ENCODE results near the gene PROC.
A peak's percentile ranks its signal among the peaks of the same experiment; 100 is the strongest.

The PROC gene

DNA sequence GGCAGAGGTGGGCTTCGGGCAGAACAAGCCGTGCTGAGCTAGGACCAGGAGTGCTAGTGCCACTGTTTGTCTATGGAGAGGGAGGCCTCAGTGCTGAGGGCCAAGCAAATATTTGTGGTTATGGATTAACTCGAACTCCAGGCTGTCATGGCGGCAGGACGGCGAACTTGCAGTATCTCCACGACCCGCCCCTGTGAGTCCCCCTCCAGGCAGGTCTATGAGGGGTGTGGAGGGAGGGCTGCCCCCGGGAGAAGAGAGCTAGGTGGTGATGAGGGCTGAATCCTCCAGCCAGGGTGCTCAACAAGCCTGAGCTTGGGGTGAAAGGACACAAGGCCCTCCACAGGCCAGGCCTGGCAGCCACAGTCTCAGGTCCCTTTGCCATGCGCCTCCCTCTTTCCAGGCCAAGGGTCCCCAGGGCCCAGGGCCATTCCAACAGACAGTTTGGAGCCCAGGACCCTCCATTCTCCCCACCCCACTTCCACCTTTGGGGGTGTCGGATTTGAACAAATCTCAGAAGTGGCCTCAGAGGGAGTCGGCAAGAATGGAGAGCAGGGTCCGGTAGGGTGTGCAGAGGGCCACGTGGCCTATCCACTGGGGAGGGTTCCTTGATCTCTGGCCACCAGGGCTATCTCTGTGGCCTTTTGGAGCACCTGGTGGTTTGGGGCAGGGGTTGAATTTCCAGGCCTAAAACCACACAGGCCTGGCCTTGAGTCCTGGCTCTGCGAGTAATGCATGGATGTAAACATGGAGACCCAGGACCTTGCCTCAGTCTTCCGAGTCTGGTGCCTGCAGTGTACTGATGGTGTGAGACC, at the start of gene PROC:
Gene PROC, plus strand, starts transcription at position 128 of the 812 bp plus-strand sequence. CDS start 1,516 bp downstream, outside the sequence.
- H3K4me3 ChIP-seq (ENCODE audit: low read depth, low read length), result no peak within 1 kb of the TSS
- H3K27ac ChIP-seq (ENCODE audit: extremely low read depth, low read depth, low read length), result no peak within 1 kb of the TSS
- TF ChIP-seq SALL2 (tag by site-specific recombination; IDR thresholded peaks at IDR 0.05; ENCODE audit: borderline replicate concordance), result no peak
- no peak for TF ChIP-seq ZNF560 (tag by site-specific recombination; IDR thresholded peaks at IDR 0.05; ENCODE audit: borderline replicate concordance)
- TF ChIP-seq ZNF624 (tag by site-specific recombination; IDR thresholded peaks at IDR 0.05), result no peak
- no peak for TF ChIP-seq ZNF335 (tag by site-specific recombination; conservative IDR thresholded peaks at IDR 0.05)
- no peak for TF ChIP-seq ZNF366 (tag by site-specific recombination; conservative IDR thresholded peaks at IDR 0.05)
- no peak for TF ChIP-seq ZNF549 (tag by site-specific recombination; IDR thresholded peaks at IDR 0.05)
- no peak for TF ChIP-seq ZNF629 (tag by site-specific recombination; IDR thresholded peaks at IDR 0.05)
- no peak for TF ChIP-seq OVOL3 (tag by site-specific recombination; IDR thresholded peaks at IDR 0.05)
- no peak for TF ChIP-seq ZNF658 (tag by site-specific recombination; IDR thresholded peaks at IDR 0.05)
- TF ChIP-seq ZNF776 (tag by site-specific recombination; IDR thresholded peaks at IDR 0.05; ENCODE audit: borderline replicate concordance), result no peak
- TF ChIP-seq ZNF2 (tag by site-specific recombination; IDR thresholded peaks at IDR 0.05), result no peak
- TF ChIP-seq ZNF184 (tag by site-specific recombination; IDR thresholded peaks at IDR 0.05), result no peak
- TF ChIP-seq, protein P1, sequence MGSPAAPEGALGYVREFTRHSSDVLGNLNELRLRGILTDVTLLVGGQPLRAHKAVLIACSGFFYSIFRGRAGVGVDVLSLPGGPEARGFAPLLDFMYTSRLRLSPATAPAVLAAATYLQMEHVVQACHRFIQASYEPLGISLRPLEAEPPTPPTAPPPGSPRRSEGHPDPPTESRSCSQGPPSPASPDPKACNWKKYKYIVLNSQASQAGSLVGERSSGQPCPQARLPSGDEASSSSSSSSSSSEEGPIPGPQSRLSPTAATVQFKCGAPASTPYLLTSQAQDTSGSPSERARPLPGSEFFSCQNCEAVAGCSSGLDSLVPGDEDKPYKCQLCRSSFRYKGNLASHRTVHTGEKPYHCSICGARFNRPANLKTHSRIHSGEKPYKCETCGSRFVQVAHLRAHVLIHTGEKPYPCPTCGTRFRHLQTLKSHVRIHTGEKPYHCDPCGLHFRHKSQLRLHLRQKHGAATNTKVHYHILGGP (tag by site-specific recombination; IDR thresholded peaks at IDR 0.05), result no peak
- no peaks in the 10 kb centered on the region for H3K9me3 ChIP-seq (ENCODE audit: control insufficient read depth, insufficient read depth, low read depth, low read length)
- ChIA-PET CTCF (interaction anchor here (1.0 kb wide), 1 partner anchor 221 kb away, joined by 3 read pairs; no protein-coding TSS in a partner anchor), POLR2A (no interaction called here)
- H3K4me1 ChIP-seq (ENCODE audit: control insufficient read depth, insufficient read depth, low read length), result no peaks in the 10 kb centered on the region; the same call in 1 of the 2 replicates
- no peaks in the 10 kb centered on the region for H3K36me3 ChIP-seq (ENCODE audit: control insufficient read depth in 2 of 2, insufficient read depth in 1 of 2, low read length in 2 of 2)

DNA sequence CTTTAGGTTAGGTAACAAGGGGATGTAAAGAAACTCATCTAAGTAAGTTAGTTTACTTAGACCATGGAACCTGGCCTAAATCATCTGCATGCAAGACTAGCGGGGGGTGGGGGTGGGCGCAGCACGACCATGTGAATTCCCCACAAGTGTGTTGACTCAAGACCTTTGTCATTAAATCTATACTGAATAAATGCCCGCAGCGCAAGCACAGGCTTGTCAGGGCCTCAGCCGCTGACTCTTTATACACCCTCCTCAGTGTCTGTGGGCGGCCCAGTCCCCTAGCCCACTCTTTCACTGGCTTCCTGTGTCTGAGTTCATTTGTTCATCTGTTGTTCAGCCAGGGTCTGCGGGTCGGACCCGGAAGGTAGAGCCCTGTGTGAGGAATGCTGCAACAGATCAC, 48.2 kb upstream of the PROC start:
- Histone ChIP-seq H3K4me3 (ENCODE audit: low read depth, low read length) (no peak overlapping the region), H3K9me3 (ENCODE audit: control insufficient read depth, insufficient read depth, low read depth, low read length) (no peaks in the 10 kb centered on the region), H3K27ac (ENCODE audit: extremely low read depth, low read depth, low read length) (peak overlapping the region; percentile 58), H3K36me3 (ENCODE audit: control insufficient read depth in 2 of 2, insufficient read depth in 1 of 2, low read length in 2 of 2) (no peaks in the 10 kb centered on the region; a peak in 1 of 3 replicates), H3K4me1 (ENCODE audit: control insufficient read depth, insufficient read depth, low read length) (peaks cover 6% of the 10 kb centered on the region; the same call in 1 of the 2 replicates)
- ChIA-PET CTCF (interaction anchor here (1.2 kb wide), 1 partner anchor 9 kb away, joined by 3 read pairs; no protein-coding TSS in a partner anchor), POLR2A (no interaction called here)
- TF ChIP-seq SETDB1 (IDR thresholded peaks at IDR 0.05; ENCODE audit: insufficient read length, low read length) (peak; percentile 90), TRIM28 (IDR thresholded peaks at IDR 0.05; ENCODE audit: borderline replicate concordance, low read length) (0 out of 2 replicates have a peak, but pooled peaks have one; percentile 31), ZNF629 (tag by site-specific recombination; IDR thresholded peaks at IDR 0.05) (no peak), GLIS2 (tag by site-specific recombination; IDR thresholded peaks at IDR 0.05) (0 out of 2 replicates have a peak, but pooled peaks have one; percentile 24)

DNA sequence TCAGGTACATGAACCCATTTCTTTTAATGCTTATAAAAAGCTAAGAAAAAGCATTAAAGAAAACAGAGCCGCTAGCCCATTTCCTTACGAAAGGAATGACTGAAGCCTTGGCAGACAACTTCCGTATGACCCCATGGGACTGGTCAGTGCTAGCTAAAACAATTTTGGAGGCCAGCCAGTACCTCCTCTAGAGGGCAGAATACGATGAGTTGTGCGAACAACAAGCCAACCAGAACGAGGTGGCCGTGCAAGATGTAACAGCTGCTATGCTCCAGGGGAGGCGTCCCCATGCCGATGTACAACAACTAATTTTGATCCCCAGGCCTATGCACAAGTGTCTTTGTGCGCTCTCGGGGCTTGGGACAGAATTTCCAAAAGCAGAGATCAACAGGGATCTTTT, 47.2 kb upstream of the PROC start:
- H3K4me1 ChIP-seq (ENCODE audit: control insufficient read depth, insufficient read depth, low read length), result peaks cover 6% of the 10 kb centered on the region
- H3K9me3 ChIP-seq (ENCODE audit: control insufficient read depth, insufficient read depth, low read depth, low read length), result no peaks in the 10 kb centered on the region
- ChIA-PET POLR2A (no interaction called here), CTCF (interaction anchor here (1.2 to 1.3 kb wide), 2 partner anchors 8 to 45 kb away, joined by 3 read pairs; no protein-coding TSS in a partner anchor)
- no peak overlapping the region for H3K27ac ChIP-seq (ENCODE audit: extremely low read depth, low read depth, low read length)
- H3K4me3 ChIP-seq (ENCODE audit: low read depth, low read length), result no peak overlapping the region
- H3K36me3 ChIP-seq (ENCODE audit: control insufficient read depth in 2 of 2, insufficient read depth in 1 of 2, low read length in 2 of 2), result no peaks in the 10 kb centered on the region; a peak in 1 of 3 replicates
- TF ChIP-seq PRDM1 (tag by site-specific recombination; IDR thresholded peaks at IDR 0.05), result no peak
- no peak for TF ChIP-seq HOXA7 (CRISPR knock-in tag; IDR thresholded peaks at IDR 0.05; ENCODE audit: borderline replicate concordance)
- no peak for TF ChIP-seq ZIC2 (tag by site-specific recombination; IDR thresholded peaks at IDR 0.05)
- no peak for TF ChIP-seq ZNF664 (tag by site-specific recombination; IDR thresholded peaks at IDR 0.05)
- no peak for TF ChIP-seq ZNF510 (tag by site-specific recombination; IDR thresholded peaks at IDR 0.05; ENCODE audit: insufficient replicate concordance)
- no peak for TF ChIP-seq SCRT1 (tag by site-specific recombination; IDR thresholded peaks at IDR 0.05; ENCODE audit: borderline replicate concordance)

Measured in HEK293 (cell line).